Measurements from ENCODE around the gene NRP2.

Gene NRP2

DNA sequence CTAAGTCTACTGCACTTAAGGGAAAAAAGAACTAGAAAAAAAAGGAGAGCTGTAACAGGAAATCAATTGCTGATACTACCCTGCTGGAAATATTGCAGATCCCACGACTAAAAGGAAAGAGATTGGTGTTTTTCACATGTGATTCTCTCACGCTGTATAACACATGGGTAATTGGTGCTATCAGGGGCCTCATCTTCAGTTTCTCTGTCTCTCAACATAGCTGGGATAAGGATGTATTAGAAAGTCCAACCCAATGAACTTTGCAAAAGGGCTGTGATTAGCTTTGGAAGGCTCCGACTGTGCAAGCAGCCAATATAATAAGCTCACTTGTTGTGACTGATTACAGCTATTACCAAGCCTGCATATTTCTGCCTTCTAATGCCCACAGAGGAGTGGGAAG lies 133.4 kb downstream of the NRP2 start:
- no peak for DNase-seq

- no peak for DNase-seq
These were observed 134.0 kb downstream of the NRP2 start for GRCh38 chr2:205816268-205816667.

DNA sequence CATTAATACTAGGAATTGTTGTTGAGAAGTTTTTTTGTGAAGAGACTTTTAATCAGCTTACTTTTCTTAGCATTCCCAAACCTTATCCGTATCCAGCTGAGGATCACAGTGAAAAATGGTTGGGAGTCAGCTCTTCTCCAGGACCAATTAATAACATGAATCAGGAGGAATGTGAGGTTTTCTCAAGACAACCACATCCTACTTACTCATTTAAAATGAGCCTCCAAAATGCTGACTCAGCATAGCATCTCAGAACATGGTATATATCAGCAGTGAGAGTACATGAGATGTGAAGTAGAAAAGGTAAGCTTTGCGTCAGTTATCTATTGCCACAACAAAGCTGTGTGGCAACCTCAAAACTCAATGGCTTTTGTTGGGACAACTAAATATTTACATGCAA lies 140.3 kb downstream of the NRP2 start:
- DNase-seq, result no peak

DNA sequence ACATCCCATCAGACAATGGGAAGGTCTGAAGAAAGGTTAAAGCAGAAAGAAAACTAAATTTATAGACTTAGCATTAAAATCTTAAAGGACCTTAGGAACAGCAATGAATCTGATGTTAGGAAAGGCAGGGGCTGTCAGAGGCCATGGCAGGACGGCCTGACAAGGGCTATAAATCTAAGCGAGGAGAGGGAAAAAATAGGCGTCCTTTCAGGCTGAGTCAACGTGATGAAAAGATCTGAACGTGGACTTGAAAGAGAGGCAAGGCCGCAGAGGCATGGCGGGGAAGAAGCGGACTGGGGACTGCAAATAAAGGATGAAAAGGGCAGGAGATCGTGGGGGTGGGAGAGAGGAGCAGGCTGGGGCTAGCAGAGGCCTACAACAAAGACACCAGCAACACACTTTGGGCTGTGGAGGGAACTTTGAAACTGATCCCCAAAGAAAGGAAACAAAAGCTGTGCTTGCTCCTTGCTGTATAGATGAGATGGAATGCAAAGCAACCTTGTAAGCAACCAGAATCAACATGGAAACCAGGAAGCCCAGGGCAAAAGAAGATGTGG lies 145.6 kb downstream of the NRP2 start:
- no peak for DNase-seq

DNA sequence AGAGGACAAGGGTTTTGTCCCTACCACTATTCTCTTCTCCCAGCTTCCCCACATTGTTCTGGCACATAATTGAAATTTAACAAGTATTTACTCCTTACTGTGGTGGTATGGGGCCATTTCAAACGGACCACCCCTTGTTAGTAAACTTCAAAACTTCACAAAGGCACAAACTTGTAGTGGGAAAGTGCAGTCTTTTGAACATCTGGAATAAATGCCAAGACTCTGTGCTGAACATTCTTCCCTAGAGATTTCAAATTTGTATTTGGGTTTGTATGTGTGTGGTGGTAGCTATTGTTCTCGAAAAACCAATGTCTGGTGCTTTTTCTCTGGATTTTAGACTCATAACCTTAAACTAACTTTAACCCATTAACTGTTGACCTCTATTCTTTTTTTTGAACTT lies 151.6 kb downstream of the NRP2 start:
- no peak for DNase-seq

- no peak for DNase-seq
These were observed 152.5 kb downstream of the NRP2 start for GRCh38 chr2:205834796-205835195.

DNA sequence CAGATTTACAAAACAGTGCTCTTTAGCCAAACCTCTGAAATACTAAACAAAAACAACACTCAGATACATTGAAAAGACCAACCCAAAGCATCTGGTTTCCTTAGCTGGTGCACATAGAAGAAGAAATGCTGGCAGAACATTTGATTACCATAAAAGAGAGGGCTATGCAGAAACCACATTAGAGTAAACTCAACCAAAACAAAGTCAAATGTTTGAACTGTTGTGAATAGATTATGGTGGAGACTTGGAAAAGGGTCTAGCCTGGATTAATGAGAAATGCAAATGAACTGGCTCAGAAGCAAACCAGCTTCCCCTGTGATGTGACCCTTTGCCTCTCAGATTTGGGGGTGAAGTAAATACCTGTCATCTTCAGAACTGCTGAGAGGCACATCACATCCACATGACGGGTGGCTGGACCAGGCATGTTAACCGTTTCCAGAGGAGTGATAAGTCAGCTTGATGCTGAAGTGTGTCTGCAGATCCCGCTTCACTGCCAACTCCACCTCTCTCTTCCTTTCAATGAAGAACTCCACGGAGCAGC lies 153.0 kb downstream of the NRP2 start:
- DNase-seq, result no peak

- no peak for DNase-seq
These were observed 153.6 kb downstream of the NRP2 start for GRCh38 chr2:205835923-205836322.

GRCh38 chr2:205836477-205837221 lies 154.3 kb downstream of the NRP2 start:
- DNase-seq, result no peak

GRCh38 chr2:205837663-205838062 lies 155.4 kb downstream of the NRP2 start:
- no peak for DNase-seq

GRCh38 chr2:205845446-205845845 lies 163.1 kb downstream of the NRP2 start:
- no peak for DNase-seq

All from AML-193 (cell line).